ENCODE data around the gene UGT1A9. TPM values are rescaled to one million over a fixed set of nuclear protein-coding genes. Genes with fewer than 3 reads are reported as not detected.

The UGT1A9 gene
- total and polyA plus RNA-seq, 2 donors = 0.09 to 0.27 TPM

GRCh38 chr2:233796254-233796653 is 124.6 kb downstream of the UGT1A9 start:
- H3K4me1 ChIP-seq (ENCODE audit: control insufficient read depth in 2 of 2, insufficient read depth in 2 of 2, low read length in 2 of 2) = no peaks in the 10 kb centered on the region
- WGBS = 94% methylated on average over 9 of the region's 9 CpGs
- peaks cover 0 to 4% of the 10 kb centered on the region in 2 donors for H3K9me3 ChIP-seq (ENCODE audit: control insufficient read depth in 2 of 2, insufficient read depth in 1 of 2, low read length in 1 of 2)
- H3K27me3 ChIP-seq (ENCODE audit: control insufficient read depth in 2 of 2, insufficient read depth in 1 of 2, low read length in 1 of 2) = no peaks in the 10 kb centered on the region
- DNase-seq (ENCODE audit: low read depth in 6 of 9, low spot score in 9 of 9) = no peak
- H3K27ac ChIP-seq (ENCODE audit: low read depth in 1 of 2, low read length in 1 of 2) = no peak overlapping the region
- no peak overlapping the region for H3K4me3 ChIP-seq (ENCODE audit: low read length in 2 of 2)
- H3K36me3 ChIP-seq (ENCODE audit: control insufficient read depth in 2 of 2, insufficient read depth in 2 of 2, low read length in 1 of 2) = no peaks in the 10 kb centered on the region

GRCh38 chr2:233798335-233799086 is 126.8 kb downstream of the UGT1A9 start:
- no peak for DNase-seq (ENCODE audit: low read depth in 6 of 9, low spot score in 9 of 9)
- H3K36me3 ChIP-seq (ENCODE audit: control insufficient read depth in 2 of 2, insufficient read depth in 2 of 2, low read length in 1 of 2) = no peaks in the 10 kb centered on the region
- H3K27me3 ChIP-seq (ENCODE audit: control insufficient read depth in 2 of 2, insufficient read depth in 1 of 2, low read length in 1 of 2) = no peaks in the 10 kb centered on the region
- H3K27ac ChIP-seq (ENCODE audit: low read depth in 1 of 2, low read length in 1 of 2) = no peak overlapping the region
- H3K4me3 ChIP-seq (ENCODE audit: low read length in 2 of 2) = no peak overlapping the region
- H3K4me1 ChIP-seq (ENCODE audit: control insufficient read depth in 2 of 2, insufficient read depth in 2 of 2, low read length in 2 of 2) = no peaks in the 10 kb centered on the region
- peaks cover 0 to 4% of the 10 kb centered on the region in 2 donors for H3K9me3 ChIP-seq (ENCODE audit: control insufficient read depth in 2 of 2, insufficient read depth in 1 of 2, low read length in 1 of 2)
- 91% methylated on average over 14 of the region's 14 CpGs for WGBS

GRCh38 chr2:233799087-233799665 is 127.5 kb downstream of the UGT1A9 start:
- Histone ChIP-seq H3K27ac (ENCODE audit: low read depth in 1 of 2, low read length in 1 of 2) (no peak overlapping the region), H3K4me3 (ENCODE audit: low read length in 2 of 2) (no peak overlapping the region), H3K36me3 (ENCODE audit: control insufficient read depth in 2 of 2, insufficient read depth in 2 of 2, low read length in 1 of 2) (no peaks in the 10 kb centered on the region), H3K9me3 (ENCODE audit: control insufficient read depth in 2 of 2, insufficient read depth in 1 of 2, low read length in 1 of 2) (peaks cover 0 to 4% of the 10 kb centered on the region in 2 donors), H3K27me3 (ENCODE audit: control insufficient read depth in 2 of 2, insufficient read depth in 1 of 2, low read length in 1 of 2) (no peaks in the 10 kb centered on the region), H3K4me1 (ENCODE audit: control insufficient read depth in 2 of 2, insufficient read depth in 2 of 2, low read length in 2 of 2) (no peaks in the 10 kb centered on the region)
- 71% methylated on average over 7 of the region's 7 CpGs for WGBS
- DNase-seq (ENCODE audit: low read depth in 6 of 9, low spot score in 9 of 9) = no peak

GRCh38 chr2:233799716-233800115 is 128.0 kb downstream of the UGT1A9 start:
- peaks cover 0 to 4% of the 10 kb centered on the region in 2 donors for H3K9me3 ChIP-seq (ENCODE audit: control insufficient read depth in 2 of 2, insufficient read depth in 1 of 2, low read length in 1 of 2)
- WGBS = 56% methylated on average over 5 of the region's 5 CpGs
- no peak overlapping the region for H3K27ac ChIP-seq (ENCODE audit: low read depth in 1 of 2, low read length in 1 of 2)
- H3K4me1 ChIP-seq (ENCODE audit: control insufficient read depth in 2 of 2, insufficient read depth in 2 of 2, low read length in 2 of 2) = no peaks in the 10 kb centered on the region
- DNase-seq (ENCODE audit: low read depth in 6 of 9, low spot score in 9 of 9) = no peak
- no peaks in the 10 kb centered on the region for H3K36me3 ChIP-seq (ENCODE audit: control insufficient read depth in 2 of 2, insufficient read depth in 2 of 2, low read length in 1 of 2)
- peaks cover 0 to 2% of the 10 kb centered on the region in 2 donors for H3K27me3 ChIP-seq (ENCODE audit: control insufficient read depth in 2 of 2, insufficient read depth in 1 of 2, low read length in 1 of 2)
- H3K4me3 ChIP-seq (ENCODE audit: low read length in 2 of 2) = no peak overlapping the region

GRCh38 chr2:233800208-233800607 is 128.5 kb downstream of the UGT1A9 start:
- no peaks in the 10 kb centered on the region for H3K4me1 ChIP-seq (ENCODE audit: control insufficient read depth in 2 of 2, insufficient read depth in 2 of 2, low read length in 2 of 2)
- H3K27me3 ChIP-seq (ENCODE audit: control insufficient read depth in 2 of 2, insufficient read depth in 1 of 2, low read length in 1 of 2) = peaks cover 0 to 4% of the 10 kb centered on the region in 2 donors
- H3K9me3 ChIP-seq (ENCODE audit: control insufficient read depth in 2 of 2, insufficient read depth in 1 of 2, low read length in 1 of 2) = peaks cover 0 to 4% of the 10 kb centered on the region in 2 donors
- no peak overlapping the region for H3K4me3 ChIP-seq (ENCODE audit: low read length in 2 of 2)
- no peaks in the 10 kb centered on the region for H3K36me3 ChIP-seq (ENCODE audit: control insufficient read depth in 2 of 2, insufficient read depth in 2 of 2, low read length in 1 of 2)
- WGBS = 89% methylated on average over 7 of the region's 7 CpGs
- DNase-seq (ENCODE audit: low read depth in 6 of 9, low spot score in 9 of 9) = no peak
- no peak overlapping the region for H3K27ac ChIP-seq (ENCODE audit: low read depth in 1 of 2, low read length in 1 of 2)

- no peaks in the 10 kb centered on the region for H3K4me1 ChIP-seq (ENCODE audit: control insufficient read depth in 2 of 2, insufficient read depth in 2 of 2, low read length in 2 of 2)
- peaks cover 0 to 4% of the 10 kb centered on the region in 2 donors for H3K9me3 ChIP-seq (ENCODE audit: control insufficient read depth in 2 of 2, insufficient read depth in 1 of 2, low read length in 1 of 2)
- H3K27ac ChIP-seq (ENCODE audit: low read depth in 1 of 2, low read length in 1 of 2) = no peak overlapping the region
- no peak overlapping the region for H3K4me3 ChIP-seq (ENCODE audit: low read length in 2 of 2)
- DNase-seq (ENCODE audit: low read depth in 6 of 9, low spot score in 9 of 9) = no peak
- peaks cover 0 to 4% of the 10 kb centered on the region in 2 donors for H3K27me3 ChIP-seq (ENCODE audit: control insufficient read depth in 2 of 2, insufficient read depth in 1 of 2, low read length in 1 of 2)
- 65% methylated on average over 9 of the region's 9 CpGs for WGBS
- no peaks in the 10 kb centered on the region for H3K36me3 ChIP-seq (ENCODE audit: control insufficient read depth in 2 of 2, insufficient read depth in 2 of 2, low read length in 1 of 2)
Observed at GRCh38 chr2:233801357-233802131, 129.8 kb downstream of the UGT1A9 start.

GRCh38 chr2:233802132-233802815 is 130.6 kb downstream of the UGT1A9 start:
- no peak overlapping the region for H3K4me3 ChIP-seq (ENCODE audit: low read length in 2 of 2)
- 82% methylated on average over 3 of the region's 3 CpGs for WGBS

GRCh38 chr2:233803292-233803911 is 131.7 kb downstream of the UGT1A9 start:
- peaks cover 0 to 4% of the 10 kb centered on the region in 2 donors for H3K27me3 ChIP-seq (ENCODE audit: control insufficient read depth in 2 of 2, insufficient read depth in 1 of 2, low read length in 1 of 2)
- peaks cover 0 to 4% of the 10 kb centered on the region in 2 donors for H3K9me3 ChIP-seq (ENCODE audit: control insufficient read depth in 2 of 2, insufficient read depth in 1 of 2, low read length in 1 of 2)
- H3K4me1 ChIP-seq (ENCODE audit: control insufficient read depth in 2 of 2, insufficient read depth in 2 of 2, low read length in 2 of 2) = no peaks in the 10 kb centered on the region
- 87% methylated on average over 2 of the region's 2 CpGs for WGBS
- no peak overlapping the region for H3K4me3 ChIP-seq (ENCODE audit: low read length in 2 of 2)
- H3K27ac ChIP-seq (ENCODE audit: low read depth in 1 of 2, low read length in 1 of 2) = no peak overlapping the region
- no peak for DNase-seq (ENCODE audit: low read depth in 6 of 9, low spot score in 9 of 9)
- H3K36me3 ChIP-seq (ENCODE audit: control insufficient read depth in 2 of 2, insufficient read depth in 2 of 2, low read length in 1 of 2) = no peaks in the 10 kb centered on the region

More at GRCh38 chr2:233802132-233802815, 130.6 kb downstream of the UGT1A9 start:
- no peak for DNase-seq (ENCODE audit: low read depth in 6 of 9, low spot score in 9 of 9)
- Histone ChIP-seq H3K27ac (ENCODE audit: low read depth in 1 of 2, low read length in 1 of 2) (no peak overlapping the region), H3K36me3 (ENCODE audit: control insufficient read depth in 2 of 2, insufficient read depth in 2 of 2, low read length in 1 of 2) (no peaks in the 10 kb centered on the region), H3K27me3 (ENCODE audit: control insufficient read depth in 2 of 2, insufficient read depth in 1 of 2, low read length in 1 of 2) (peaks cover 0 to 4% of the 10 kb centered on the region in 2 donors), H3K4me1 (ENCODE audit: control insufficient read depth in 2 of 2, insufficient read depth in 2 of 2, low read length in 2 of 2) (no peaks in the 10 kb centered on the region), H3K9me3 (ENCODE audit: control insufficient read depth in 2 of 2, insufficient read depth in 1 of 2, low read length in 1 of 2) (peaks cover 0 to 4% of the 10 kb centered on the region in 2 donors)

All from thymus (tissue), 11 donors.